Activated gamma-delta T cell treated with Interleukin-2 at 50 U/mL for 16 hours (primary cell): Measurements from ENCODE around the gene IGBP1.
"Not testable (repeated sequence)": the region's sequence is repeated elsewhere in the genome, so short reads cannot be mapped to it uniquely, and the experiment has no call there.

Source experiments
- DNase-seq: peaks from one replicate; pipeline ENCODE4 v3.0.0-alpha.2; 2020

Gene IGBP1

GRCh38 chrX:70133303-70134115 is at the start of gene IGBP1:
Gene IGBP1 (plus strand): TSS chrX:70133447. CDS start chrX:70133948, 501 bp downstream.
- peak; percentile 66 for DNase-seq

- DNase-seq = no peak
These were observed 48.5 kb upstream of the IGBP1 start for GRCh38 chrX:70084592-70085240.

- no peak for DNase-seq
These were observed 45.2 kb upstream of the IGBP1 start for GRCh38 chrX:70087857-70088630.

GRCh38 chrX:70088751-70089150 is 44.5 kb upstream of the IGBP1 start:
- DNase-seq = no peak

GRCh38 chrX:70089604-70090297 is 43.5 kb upstream of the IGBP1 start:
- DNase-seq = no peak

GRCh38 chrX:70092247-70092646 is 41.0 kb upstream of the IGBP1 start:
- no peak for DNase-seq

- DNase-seq = no peak
These were observed 37.2 kb upstream of the IGBP1 start for GRCh38 chrX:70096052-70096451.

GRCh38 chrX:70105229-70105628 is 28.0 kb upstream of the IGBP1 start:
- no peak for DNase-seq

- DNase-seq = not testable (repeated sequence)
These were observed 21.7 kb upstream of the IGBP1 start for GRCh38 chrX:70111436-70112026.

GRCh38 chrX:70117738-70118137 is 15.5 kb upstream of the IGBP1 start:
- no peak for DNase-seq

- not testable (repeated sequence) for DNase-seq
These were observed 10.2 kb upstream of the IGBP1 start for GRCh38 chrX:70123014-70123413.

GRCh38 chrX:70124678-70125077 is 8.6 kb upstream of the IGBP1 start:
- no peak for DNase-seq

- DNase-seq = no peak
These were observed 5.2 kb upstream of the IGBP1 start for GRCh38 chrX:70128071-70128470.

GRCh38 chrX:70129816-70130215 is 3.4 kb upstream of the IGBP1 start:
- no peak for DNase-seq

- no peak for DNase-seq
These were observed 1.0 kb upstream of the IGBP1 start for GRCh38 chrX:70132224-70132623.

- DNase-seq = no peak
These were observed 357 bp upstream of the IGBP1 start for GRCh38 chrX:70132877-70133302.

- no peak for DNase-seq
These were observed 850 bp downstream of the IGBP1 start for GRCh38 chrX:70134116-70134477.

GRCh38 chrX:70138622-70139021 is 5.4 kb downstream of the IGBP1 start:
- DNase-seq = no peak

- no peak for DNase-seq
These were observed 6.5 kb downstream of the IGBP1 start for GRCh38 chrX:70139736-70140135.

- no peak for DNase-seq
These were observed 8.1 kb downstream of the IGBP1 start for GRCh38 chrX:70141373-70141772.

- DNase-seq = no peak
These were observed 33.6 kb downstream of the IGBP1 start for GRCh38 chrX:70166601-70167590.
